IPS-18a (cell line): ENCODE data around the gene ZNF66.
"Not testable (repeated sequence)": the region's sequence is repeated elsewhere in the genome, so short reads cannot be mapped to it uniquely, and the experiment has no call there.

Experiments used
- H3K27ac ChIP-seq: one replicate; pipeline ENCODE4 v1.5.1; 2013; ENCODE audit warnings: low read length
- H3K27me3 ChIP-seq: one replicate; pipeline ENCODE4 v1.6.1; 2013; ENCODE audit warnings: mild to moderate bottlenecking, low read length; ENCODE audit not compliant: control insufficient read depth, insufficient read depth
- H3K36me3 ChIP-seq: one replicate; pipeline ENCODE4 v1.6.1; 2013; ENCODE audit warnings: low read depth, low read length; ENCODE audit not compliant: control insufficient read depth
- H3K4me1 ChIP-seq: one replicate; pipeline ENCODE4 v1.6.1; 2013; ENCODE audit warnings: low read depth, low read length; ENCODE audit not compliant: control insufficient read depth
- H3K4me3 ChIP-seq: one replicate; pipeline ENCODE4 v1.5.1; 2013; ENCODE audit warnings: low read length
- H3K9ac ChIP-seq: one replicate; pipeline ENCODE4 v1.6.1; 2013; ENCODE audit warnings: mild to moderate bottlenecking, low read length, moderate library complexity
- H3K9me3 ChIP-seq: one replicate; pipeline ENCODE4 v1.6.1; 2013; ENCODE audit warnings: low read depth, low read length; ENCODE audit not compliant: control insufficient read depth

ZNF66 gene

GRCh38 chr19:20776083-20777076 lies at the start of gene ZNF66:
Gene ZNF66 (plus strand): TSS chr19:20776304. CDS start chr19:20776448, 144 bp downstream.
- H3K9me3 ChIP-seq, result peaks cover 14% of the 10 kb centered on the region
- H3K27me3 ChIP-seq, result no peaks in the 10 kb centered on the region
- H3K27ac ChIP-seq, result peak within 1 kb of the TSS; percentile 59
- H3K4me1 ChIP-seq, result no peaks in the 10 kb centered on the region
- H3K36me3 ChIP-seq, result peaks cover 4% of the 10 kb centered on the region
- peak within 1 kb of the TSS; percentile 91 for H3K4me3 ChIP-seq
- peak within 1 kb of the TSS; percentile 88 for H3K9ac ChIP-seq

- not testable (repeated sequence) for H3K4me3 ChIP-seq, H3K27ac ChIP-seq, H3K9ac ChIP-seq, H3K4me1 ChIP-seq, H3K27me3 ChIP-seq, H3K36me3 ChIP-seq
- H3K9me3 ChIP-seq, result peaks cover 25% of the 10 kb centered on the region
Observed at GRCh38 chr19:20750169-20750568, 25.9 kb upstream of the ZNF66 start.

DNA sequence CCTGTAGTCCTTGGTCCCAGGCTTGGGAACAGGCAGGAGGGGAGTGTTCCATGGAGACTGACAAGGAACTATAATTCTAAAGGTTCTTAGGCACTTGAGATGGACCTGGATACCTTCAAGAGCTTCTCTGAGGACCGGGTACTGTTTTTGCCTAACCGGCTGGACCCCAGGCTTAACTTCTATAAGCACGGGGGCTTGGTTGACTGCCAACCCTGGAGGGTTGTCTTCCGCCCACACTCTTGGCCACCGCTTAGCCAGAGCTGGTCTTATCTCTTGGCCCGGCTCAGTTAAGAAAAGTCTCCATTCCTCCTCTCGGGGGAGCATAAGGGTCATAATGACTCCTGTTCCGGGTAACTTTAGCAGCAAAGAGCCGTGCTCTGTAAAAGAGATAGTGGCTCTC lies 23.8 kb upstream of the ZNF66 start:
- H3K9me3 ChIP-seq, result peaks cover 24% of the 10 kb centered on the region
- not testable (repeated sequence) for H3K4me1 ChIP-seq, H3K36me3 ChIP-seq, H3K9ac ChIP-seq, H3K4me3 ChIP-seq, H3K27ac ChIP-seq, H3K27me3 ChIP-seq

DNA sequence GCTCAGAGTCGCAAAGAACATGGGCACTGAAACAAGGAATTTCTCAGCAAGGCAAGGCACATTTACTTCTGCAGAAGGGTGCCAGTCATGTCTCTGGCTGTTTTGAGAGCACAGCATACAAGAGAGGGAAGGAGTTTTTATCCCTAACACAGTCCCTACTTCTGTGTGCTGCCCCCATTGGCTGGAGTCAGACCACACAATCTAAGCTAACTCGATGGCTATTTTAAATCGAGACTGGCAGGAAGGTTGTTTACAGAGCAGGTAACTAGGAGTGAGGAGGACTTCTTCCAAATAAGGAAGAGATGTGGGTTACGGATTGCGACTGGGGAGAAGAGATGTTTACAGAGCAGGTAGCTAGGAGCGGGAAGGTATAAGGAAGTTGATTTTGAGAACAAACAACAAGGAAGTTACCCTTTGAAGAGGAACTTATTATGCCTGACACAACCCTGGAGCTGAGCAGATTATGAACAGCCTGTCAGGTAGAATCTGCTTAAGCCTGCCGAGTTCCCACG lies 6.8 kb upstream of the ZNF66 start:
- H3K36me3 ChIP-seq, H3K27me3 ChIP-seq, H3K9ac ChIP-seq, H3K4me3 ChIP-seq, H3K27ac ChIP-seq, H3K4me1 ChIP-seq: not testable (repeated sequence)
- peaks cover 33% of the 10 kb centered on the region for H3K9me3 ChIP-seq

- H3K9ac ChIP-seq, result no peak overlapping the region
- H3K36me3 ChIP-seq, result peaks cover 9% of the 10 kb centered on the region
- H3K27ac ChIP-seq, result no peak overlapping the region
- H3K27me3 ChIP-seq, result no peaks in the 10 kb centered on the region
- peaks cover 2% of the 10 kb centered on the region for H3K9me3 ChIP-seq
- H3K4me1 ChIP-seq, result no peaks in the 10 kb centered on the region
- H3K4me3 ChIP-seq, result no peak overlapping the region
Observed at GRCh38 chr19:20787786-20788185, 11.7 kb downstream of the ZNF66 start.

- H3K36me3 ChIP-seq, result peaks cover 18% of the 10 kb centered on the region
Observed at GRCh38 chr19:20791806-20792205, 15.7 kb downstream of the ZNF66 start.

DNA sequence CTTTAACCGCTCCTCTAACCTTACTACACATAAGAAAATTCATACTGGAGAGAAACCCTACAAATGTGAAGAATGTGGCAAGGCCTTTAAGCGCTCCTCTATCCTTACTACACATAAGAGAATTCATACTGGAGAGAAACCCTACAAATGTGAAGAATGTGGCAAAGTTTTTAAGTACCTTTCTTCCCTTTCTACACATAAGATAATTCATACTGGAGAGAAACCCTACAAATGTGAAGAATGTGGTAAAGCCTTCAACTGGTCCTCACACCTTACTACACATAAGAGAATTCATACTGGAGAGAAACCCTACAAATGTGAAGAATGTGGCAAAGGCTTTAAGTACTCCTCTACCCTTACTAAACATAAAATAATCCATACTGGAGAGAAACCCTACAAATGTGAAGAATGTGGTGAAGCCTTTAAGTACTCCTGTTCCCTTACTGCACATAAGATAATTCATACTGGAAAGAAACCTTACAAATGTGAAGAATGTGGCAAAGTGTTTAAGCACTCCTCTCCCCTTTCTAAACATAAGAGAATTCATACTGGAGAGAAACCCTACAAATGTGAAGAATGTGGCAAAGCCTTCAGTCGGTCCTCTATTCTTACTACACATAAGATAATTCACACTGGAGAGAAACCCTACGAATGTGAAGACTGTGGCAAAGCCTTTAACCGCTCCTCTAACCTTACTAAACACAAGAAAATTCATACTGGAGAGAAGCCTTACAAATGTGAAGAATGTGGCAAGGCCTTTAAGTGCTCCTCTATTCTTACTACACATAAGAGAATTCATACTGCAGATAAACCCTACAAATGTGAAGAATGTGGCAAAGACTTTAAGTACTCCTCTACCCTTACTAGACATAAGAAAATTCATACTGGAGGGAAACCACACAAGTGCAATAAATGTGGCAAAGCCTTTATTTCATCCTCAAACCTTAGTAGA lies 30.5 kb downstream of the ZNF66 start:
- not testable (repeated sequence) for H3K4me1 ChIP-seq, H3K4me3 ChIP-seq, H3K27me3 ChIP-seq, H3K9ac ChIP-seq, H3K36me3 ChIP-seq, H3K27ac ChIP-seq
- peaks cover 56% of the 10 kb centered on the region for H3K9me3 ChIP-seq

More at GRCh38 chr19:20791806-20792205, 15.7 kb downstream of the ZNF66 start:
- Histone ChIP-seq H3K9ac (no peak overlapping the region), H3K4me1 (no peaks in the 10 kb centered on the region), H3K27ac (no peak overlapping the region), H3K9me3 (peaks cover 22% of the 10 kb centered on the region), H3K4me3 (no peak overlapping the region), H3K27me3 (no peaks in the 10 kb centered on the region)

GRCh38 chr19:20840371-20840770 lies 64.3 kb downstream of the ZNF66 start:
- no peaks in the 10 kb centered on the region for H3K27me3 ChIP-seq
- no peaks in the 10 kb centered on the region for H3K36me3 ChIP-seq
- H3K27ac ChIP-seq, result no peak overlapping the region
- no peaks in the 10 kb centered on the region for H3K4me1 ChIP-seq
- H3K9ac ChIP-seq, result no peak overlapping the region
- H3K4me3 ChIP-seq, result no peak overlapping the region
- peaks cover 51% of the 10 kb centered on the region for H3K9me3 ChIP-seq
